Omental fat pad (tissue), 4 donors: ENCODE data around the gene PLCB4. TPM values are rescaled to one million over a fixed set of nuclear protein-coding genes. Genes with fewer than 3 reads are reported as not detected.

ENCODE experiments used
- ATAC-seq: fragments of 150-250 bp; one replicate; pipeline ENCODE4 v1.9.1; 2016; ENCODE audit warnings: mild to moderate bottlenecking, moderate library complexity; ENCODE audit not compliant: low FRiP score
- DNase-seq: peaks from one replicate; pipeline ENCODE4 v3.0.0-alpha.2; 2019; ENCODE audit warnings: low spot score
- CTCF ChIP-seq, 3 donors: fragments of 450-650 bp; IDR thresholded peaks; one replicate each; pipeline ENCODE4 v1.5.1; 2016 to 2017; ENCODE audit warnings: antibody characterized with exemption in 3 of 3, mild to moderate bottlenecking in 3 of 3, moderate library complexity in 2 of 3
- total RNA-seq, 4 donors: library from RNA; depleted of rRNA; stranded (reverse); fragments of >200 nt; gene quantifications; one replicate each; pipeline ENCODE4 v1.1.0, GENCODE V29; 2016

PLCB4 gene
- total RNA-seq, 4 donors from 2014 or later, result 6.6 to 18.4 (median 11.4) TPM

GRCh38 chr20:9367328-9367727 lies 298.4 kb downstream of the PLCB4 start:
- ATAC-seq, result no peak
- no peak for TF ChIP-seq CTCF (IDR thresholded peaks at IDR 0.05)

GRCh38 chr20:9367746-9368145 lies 298.9 kb downstream of the PLCB4 start:
- TF ChIP-seq CTCF (IDR thresholded peaks at IDR 0.05), result no peak
- no peak for ATAC-seq
- no peak for DNase-seq

More at GRCh38 chr20:9367328-9367727, 298.4 kb downstream of the PLCB4 start:
- no peak for DNase-seq

- DNase-seq (no peak), ATAC-seq (no peak)
- TF ChIP-seq CTCF (IDR thresholded peaks at IDR 0.05), result no peak
These were observed 300.0 kb downstream of the PLCB4 start for GRCh38 chr20:9368893-9369292.

- no peak for DNase-seq
- no peak for ATAC-seq
These were observed 300.7 kb downstream of the PLCB4 start for GRCh38 chr20:9369557-9369956.

GRCh38 chr20:9374072-9374471 lies 305.2 kb downstream of the PLCB4 start:
- no peak for TF ChIP-seq CTCF (IDR thresholded peaks at IDR 0.05)
- no peak for DNase-seq
- no peak for ATAC-seq

More at GRCh38 chr20:9369557-9369956, 300.7 kb downstream of the PLCB4 start:
- no peak for TF ChIP-seq CTCF (IDR thresholded peaks at IDR 0.05)

- ATAC-seq (no peak), DNase-seq (no peak)
- TF ChIP-seq CTCF (IDR thresholded peaks at IDR 0.05), result no peak
These were observed 305.6 kb downstream of the PLCB4 start for GRCh38 chr20:9374480-9374879.

- ATAC-seq (no peak), DNase-seq (no peak)
- no peak for TF ChIP-seq CTCF (IDR thresholded peaks at IDR 0.05)
These were observed 306.4 kb downstream of the PLCB4 start for GRCh38 chr20:9375221-9375681.
